ENCODE data around the gene KIAA1217.

Gene KIAA1217

DNA sequence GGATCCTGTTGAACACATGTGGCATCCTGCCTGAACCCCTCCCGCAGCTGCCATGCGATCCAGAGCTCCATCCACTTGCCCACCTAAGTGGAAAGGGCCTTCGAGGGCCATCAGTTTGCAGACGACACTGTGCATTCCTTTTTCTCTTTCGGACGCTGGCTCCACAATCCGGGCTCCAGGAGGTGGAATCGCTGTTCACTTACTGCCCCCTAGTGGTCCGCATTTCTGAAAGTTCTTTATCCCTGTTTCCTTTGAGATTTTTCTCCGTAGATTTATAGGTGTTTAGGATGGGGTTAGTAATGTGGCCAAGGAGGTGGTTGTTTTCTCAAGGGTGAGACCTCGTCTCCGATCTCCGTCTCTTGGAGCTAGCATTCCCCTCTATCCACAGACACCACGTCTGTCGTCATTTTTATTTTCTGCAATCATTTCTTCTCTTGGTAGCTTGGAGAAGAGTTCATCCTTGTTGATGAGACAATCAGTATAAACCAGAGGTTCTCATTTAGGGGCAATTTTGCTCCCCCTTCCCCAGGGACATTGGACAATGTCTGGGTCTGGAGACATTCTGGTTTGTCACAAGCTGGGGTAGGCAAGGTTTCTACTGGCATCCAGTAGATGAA lies 310.2 kb downstream of the KIAA1217 start:
- H3K4me3 ChIP-seq (ENCODE audit: low read depth, low read length), result no peak overlapping the region
- TF ChIP-seq, protein P1, sequence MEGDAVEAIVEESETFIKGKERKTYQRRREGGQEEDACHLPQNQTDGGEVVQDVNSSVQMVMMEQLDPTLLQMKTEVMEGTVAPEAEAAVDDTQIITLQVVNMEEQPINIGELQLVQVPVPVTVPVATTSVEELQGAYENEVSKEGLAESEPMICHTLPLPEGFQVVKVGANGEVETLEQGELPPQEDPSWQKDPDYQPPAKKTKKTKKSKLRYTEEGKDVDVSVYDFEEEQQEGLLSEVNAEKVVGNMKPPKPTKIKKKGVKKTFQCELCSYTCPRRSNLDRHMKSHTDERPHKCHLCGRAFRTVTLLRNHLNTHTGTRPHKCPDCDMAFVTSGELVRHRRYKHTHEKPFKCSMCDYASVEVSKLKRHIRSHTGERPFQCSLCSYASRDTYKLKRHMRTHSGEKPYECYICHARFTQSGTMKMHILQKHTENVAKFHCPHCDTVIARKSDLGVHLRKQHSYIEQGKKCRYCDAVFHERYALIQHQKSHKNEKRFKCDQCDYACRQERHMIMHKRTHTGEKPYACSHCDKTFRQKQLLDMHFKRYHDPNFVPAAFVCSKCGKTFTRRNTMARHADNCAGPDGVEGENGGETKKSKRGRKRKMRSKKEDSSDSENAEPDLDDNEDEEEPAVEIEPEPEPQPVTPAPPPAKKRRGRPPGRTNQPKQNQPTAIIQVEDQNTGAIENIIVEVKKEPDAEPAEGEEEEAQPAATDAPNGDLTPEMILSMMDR (IDR thresholded peaks at IDR 0.05; ENCODE audit: borderline replicate concordance, insufficient read depth, low read depth, low read length), result peak; percentile 62

DNA sequence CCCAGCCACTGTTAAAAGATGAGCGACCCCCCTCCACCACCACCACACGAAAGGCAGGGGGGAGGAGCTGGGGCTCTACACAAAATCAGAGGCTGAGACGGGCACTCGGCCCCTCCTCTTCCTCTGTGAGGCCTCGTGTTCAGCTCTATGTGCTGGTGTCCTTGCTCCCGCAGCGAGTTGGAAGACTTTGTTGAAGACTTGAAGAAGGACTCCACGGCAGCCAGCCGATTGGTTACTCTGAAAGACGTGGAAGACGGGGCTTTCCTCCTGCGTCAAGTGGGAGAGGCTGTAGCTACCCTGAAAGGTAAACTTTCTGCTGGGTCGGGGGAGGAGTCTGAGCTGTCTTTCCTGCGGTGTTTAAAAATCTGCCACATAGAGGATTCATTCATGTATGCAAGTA lies 311.0 kb downstream of the KIAA1217 start:
- no peak overlapping the region for H3K4me3 ChIP-seq (ENCODE audit: low read depth, low read length)
- TF ChIP-seq, protein P1 (IDR thresholded peaks at IDR 0.05; ENCODE audit: borderline replicate concordance, insufficient read depth, low read depth, low read length), result no peak

DNA sequence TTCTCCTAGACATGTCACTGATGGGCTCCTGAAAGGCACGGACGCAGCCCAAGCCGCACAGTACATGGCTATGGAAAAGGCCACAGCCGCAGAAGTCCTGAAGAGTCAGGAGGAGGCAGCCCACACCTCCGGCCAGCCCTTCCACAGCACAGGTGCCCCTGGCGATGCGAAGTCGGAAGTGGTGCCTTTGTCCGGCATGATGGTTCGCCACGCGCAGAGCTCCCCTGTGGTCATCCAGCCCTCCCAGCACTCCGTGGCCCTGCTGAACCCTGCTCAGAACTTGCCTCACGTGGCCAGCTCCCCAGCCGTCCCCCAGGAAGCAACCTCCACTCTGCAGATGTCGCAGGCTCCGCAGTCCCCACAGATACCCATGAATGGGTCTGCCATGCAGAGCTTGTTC lies 315.4 kb downstream of the KIAA1217 start:
- no peak overlapping the region for H3K4me3 ChIP-seq (ENCODE audit: low read depth, low read length)
- TF ChIP-seq, protein P1 (IDR thresholded peaks at IDR 0.05; ENCODE audit: borderline replicate concordance, insufficient read depth, low read depth, low read length), result no peak

DNA sequence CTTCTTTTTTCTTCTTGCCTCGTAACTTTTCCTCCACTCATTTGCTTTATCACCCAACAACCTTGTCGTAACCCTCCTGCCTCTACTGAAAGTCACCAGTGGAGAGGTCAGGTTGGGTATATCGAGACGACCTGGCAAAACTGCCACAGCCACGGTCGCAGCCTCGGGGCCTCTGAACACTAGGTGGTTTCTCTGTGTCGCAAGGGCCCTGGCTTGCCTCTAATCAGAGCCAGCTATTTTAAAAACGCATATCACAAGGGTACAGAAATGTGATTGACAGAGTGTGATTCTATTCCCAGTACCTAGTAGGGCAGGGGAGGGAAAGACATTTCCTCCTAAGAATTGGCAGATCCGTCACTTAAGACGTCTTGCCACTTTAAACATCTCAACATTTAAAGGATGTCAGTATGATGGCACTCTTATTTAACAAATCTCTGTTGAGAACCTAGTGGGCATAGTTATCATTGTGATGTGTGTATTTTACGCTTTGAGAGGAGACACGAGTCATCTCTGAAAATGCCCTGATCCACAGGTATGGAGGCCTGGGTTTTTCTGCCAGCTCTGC lies 317.2 kb downstream of the KIAA1217 start:
- H3K4me3 ChIP-seq (ENCODE audit: low read depth, low read length), result no peak overlapping the region
- TF ChIP-seq, protein P1 (IDR thresholded peaks at IDR 0.05; ENCODE audit: borderline replicate concordance, insufficient read depth, low read depth, low read length), result no peak

DNA sequence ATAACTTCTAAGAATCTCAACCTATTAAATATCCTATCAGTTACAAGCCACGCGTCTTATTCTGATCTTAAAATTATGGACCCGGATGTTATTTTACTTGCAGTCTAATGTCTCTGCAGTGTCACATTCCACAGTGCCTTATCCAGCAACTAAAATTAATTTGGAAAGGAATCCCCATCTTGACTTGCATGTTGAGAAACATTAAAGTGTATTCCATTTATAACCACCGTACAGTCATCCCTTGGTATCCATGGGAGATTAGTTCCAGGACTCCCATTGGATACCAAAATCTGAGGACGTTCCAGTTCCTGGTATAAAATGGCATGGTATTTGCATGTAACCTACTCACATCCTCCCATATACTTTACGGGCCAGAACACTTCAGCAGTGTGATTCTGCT lies 320.0 kb downstream of the KIAA1217 start:
- TF ChIP-seq, protein P1 (IDR thresholded peaks at IDR 0.05; ENCODE audit: borderline replicate concordance, insufficient read depth, low read depth, low read length), result no peak
- H3K4me3 ChIP-seq (ENCODE audit: low read depth, low read length), result no peak overlapping the region

DNA sequence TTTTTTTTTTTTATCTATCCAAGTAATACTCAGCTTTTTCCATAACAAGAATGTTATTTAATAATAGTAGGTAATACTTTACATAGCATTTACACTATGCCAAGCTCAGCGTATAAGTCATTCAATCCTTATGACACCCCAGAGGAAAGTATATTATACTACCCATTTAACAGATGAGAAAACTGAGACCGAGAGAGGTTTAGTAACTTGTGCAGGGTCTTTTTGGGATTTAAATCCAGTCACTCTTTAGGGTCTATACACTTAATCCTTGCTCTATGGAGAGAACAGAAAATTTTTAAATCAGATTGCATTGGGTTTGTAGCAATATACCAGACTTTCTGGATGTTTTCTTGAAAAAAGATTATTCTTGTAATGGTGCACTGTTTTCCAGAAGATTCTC lies 322.5 kb downstream of the KIAA1217 start:
- H3K4me3 ChIP-seq (ENCODE audit: low read depth, low read length), result no peak overlapping the region
- TF ChIP-seq, protein P1 (IDR thresholded peaks at IDR 0.05; ENCODE audit: borderline replicate concordance, insufficient read depth, low read depth, low read length), result no peak

DNA sequence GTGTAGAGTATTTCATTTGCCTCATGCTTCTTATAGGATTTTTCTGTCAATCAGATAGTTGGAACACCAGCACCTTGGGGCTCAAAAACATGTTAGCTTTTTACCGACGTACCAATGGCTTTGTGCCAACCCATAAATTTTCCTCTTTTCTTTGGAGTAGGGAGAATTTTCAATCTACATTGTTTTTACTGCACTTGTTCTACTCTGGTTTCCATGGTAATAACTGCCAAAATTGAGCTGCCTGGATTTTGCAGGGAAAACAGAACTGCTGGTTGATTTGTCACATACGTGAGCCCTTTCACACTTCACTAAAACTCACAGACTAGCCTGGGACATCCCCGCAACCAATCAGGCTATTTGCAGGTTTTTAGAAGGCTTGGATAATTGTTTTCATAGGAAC lies 325.0 kb downstream of the KIAA1217 start:
- H3K4me3 ChIP-seq (ENCODE audit: low read depth, low read length), result no peak overlapping the region
- TF ChIP-seq, protein P1 (IDR thresholded peaks at IDR 0.05; ENCODE audit: borderline replicate concordance, insufficient read depth, low read depth, low read length), result no peak

Measured in GM12875 (cell line).